OCI-LY3 (cell line): ENCODE measurements around the gene ATP10A.

Experiments
- H2AFZ ChIP-seq: fragments of 200-600, 300-600 bp; shearing (Covaris generic); 2 replicates; pipeline ENCODE4 v1.6.0; 2014; ENCODE audit warnings: antibody characterized with exemption, low read depth, low read length
- H3K27ac ChIP-seq: fragments of 200-600, 300-600 bp; sonication (generic); 2 replicates; pipeline ENCODE4 v1.5.1; 2014; ENCODE audit warnings: mild to moderate bottlenecking, low read length, moderate library complexity, mixed read lengths
- H3K27me3 ChIP-seq: fragments of 200-600, 300-600 bp; sonication (generic); 2 replicates; pipeline ENCODE4 v1.6.1; 2014; ENCODE audit warnings: low read depth, low read length, mixed read lengths
- H3K36me3 ChIP-seq: fragments of 200-600, 300-600 bp; sonication (generic); replicated peaks from 2 replicates; pipeline ENCODE3; 2014; ENCODE audit warnings: low read depth, low read length, mixed read lengths
- H3K4me1 ChIP-seq: fragments of 300-600, 200-600 bp; sonication (generic); 2 replicates; pipeline ENCODE4 v1.6.1; 2014; ENCODE audit warnings: low read length, mixed read lengths
- H3K4me2 ChIP-seq: fragments of 200-600, 300-600 bp; sonication (generic); 2 replicates; pipeline ENCODE4 v1.6.1; 2014; ENCODE audit warnings: low read length, mixed read lengths
- H3K4me3 ChIP-seq: fragments of 300-600, 200-600 bp; sonication (generic); 2 replicates; pipeline ENCODE4 v1.5.1; 2014; ENCODE audit warnings: antibody characterized with exemption, mild to moderate bottlenecking, low read length, moderate library complexity
- H3K79me2 ChIP-seq: fragments of 300-600, 200-600 bp; shearing (Covaris generic); 2 replicates; pipeline ENCODE4 v1.6.1; 2014; ENCODE audit warnings: mild to moderate bottlenecking, low read length, mixed read lengths
- H3K9ac ChIP-seq: fragments of 300-600, 200-600 bp; shearing (Covaris generic); 2 replicates; pipeline ENCODE4 v1.6.0; 2014; ENCODE audit warnings: mild to moderate bottlenecking, low read length, moderate library complexity
- H3K9me3 ChIP-seq: fragments of 200-600, 300-600 bp; shearing (Covaris generic); 2 replicates; pipeline ENCODE4 v1.6.1; 2014; ENCODE audit warnings: low read length, mixed read lengths; ENCODE audit not compliant: insufficient read depth
- H4K20me1 ChIP-seq: fragments of 200-600, 300-600 bp; sonication (generic); 2 replicates; pipeline ENCODE4 v1.6.1; 2016; ENCODE audit warnings: low read length, mixed read lengths; ENCODE audit not compliant: insufficient read depth
- EZH2phosphoT487 ChIP-seq: fragments of 200-600 bp; shearing (Covaris generic); IDR thresholded peaks from 2 replicates; pipeline ENCODE4 v1.6.1; 2018; ENCODE audit warnings: antibody characterized with exemption, mixed run types, low read depth
- TF ChIP-seq, protein P1 (sequence below): fragments of 200-600, 300-600 bp; sonication (generic); IDR thresholded peaks from 2 replicates; pipeline ENCODE4 v1.5.1; 2014; ENCODE audit warnings: antibody characterized with exemption, low read length, low read depth

The ATP10A gene

GRCh38 chr15:25674913-25675312 is 188.2 kb downstream of the ATP10A start:
- Histone ChIP-seq H4K20me1 (no peaks in the 10 kb centered on the region), H3K27me3 (no peaks in the 10 kb centered on the region), H3K27ac (no peak overlapping the region), H3K9me3 (no peaks in the 10 kb centered on the region), H3K36me3 (no peaks in the 10 kb centered on the region), H2AFZ (no peak overlapping the region), H3K9ac (no peak overlapping the region), H3K4me3 (no peak overlapping the region), H3K4me2 (no peak overlapping the region), H3K79me2 (no peaks in the 10 kb centered on the region), H3K4me1 (no peaks in the 10 kb centered on the region)
- TF ChIP-seq, protein P1, sequence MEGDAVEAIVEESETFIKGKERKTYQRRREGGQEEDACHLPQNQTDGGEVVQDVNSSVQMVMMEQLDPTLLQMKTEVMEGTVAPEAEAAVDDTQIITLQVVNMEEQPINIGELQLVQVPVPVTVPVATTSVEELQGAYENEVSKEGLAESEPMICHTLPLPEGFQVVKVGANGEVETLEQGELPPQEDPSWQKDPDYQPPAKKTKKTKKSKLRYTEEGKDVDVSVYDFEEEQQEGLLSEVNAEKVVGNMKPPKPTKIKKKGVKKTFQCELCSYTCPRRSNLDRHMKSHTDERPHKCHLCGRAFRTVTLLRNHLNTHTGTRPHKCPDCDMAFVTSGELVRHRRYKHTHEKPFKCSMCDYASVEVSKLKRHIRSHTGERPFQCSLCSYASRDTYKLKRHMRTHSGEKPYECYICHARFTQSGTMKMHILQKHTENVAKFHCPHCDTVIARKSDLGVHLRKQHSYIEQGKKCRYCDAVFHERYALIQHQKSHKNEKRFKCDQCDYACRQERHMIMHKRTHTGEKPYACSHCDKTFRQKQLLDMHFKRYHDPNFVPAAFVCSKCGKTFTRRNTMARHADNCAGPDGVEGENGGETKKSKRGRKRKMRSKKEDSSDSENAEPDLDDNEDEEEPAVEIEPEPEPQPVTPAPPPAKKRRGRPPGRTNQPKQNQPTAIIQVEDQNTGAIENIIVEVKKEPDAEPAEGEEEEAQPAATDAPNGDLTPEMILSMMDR = no peak

DNA sequence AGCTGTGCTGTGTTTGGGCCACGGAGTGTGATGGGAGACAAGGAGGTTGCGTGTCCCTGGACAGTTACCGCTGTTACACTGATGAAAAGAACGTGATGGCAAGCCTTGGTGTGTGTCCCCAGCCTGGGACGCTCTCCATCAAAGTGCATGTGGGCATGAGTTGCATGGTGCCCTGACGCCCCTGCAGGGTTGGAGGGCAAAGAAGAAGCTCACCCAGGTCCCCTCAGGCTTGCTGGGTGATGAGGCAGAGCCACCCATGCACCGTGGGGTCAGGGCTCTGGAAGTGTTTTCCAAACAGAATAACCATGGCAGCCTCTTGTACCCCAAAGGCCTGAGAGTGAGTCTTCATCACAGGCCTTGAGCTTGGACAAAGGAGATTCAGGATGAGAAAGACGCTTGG is 189.2 kb downstream of the ATP10A start:
- H3K79me2 ChIP-seq = no peaks in the 10 kb centered on the region

GRCh38 chr15:25673351-25673750 is 189.8 kb downstream of the ATP10A start:
- no peak overlapping the region for H3K9ac ChIP-seq
- no peaks in the 10 kb centered on the region for H3K36me3 ChIP-seq
- H3K27me3 ChIP-seq = no peaks in the 10 kb centered on the region
- H3K27ac ChIP-seq = no peak overlapping the region
- H3K4me2 ChIP-seq = no peak overlapping the region
- no peaks in the 10 kb centered on the region for H3K4me1 ChIP-seq
- TF ChIP-seq, protein P1 = no peak
- no peak for TF ChIP-seq EZH2phosphoT487
- H3K9me3 ChIP-seq = no peaks in the 10 kb centered on the region
- no peaks in the 10 kb centered on the region for H3K79me2 ChIP-seq
- no peak overlapping the region for H3K4me3 ChIP-seq
- no peaks in the 10 kb centered on the region for H4K20me1 ChIP-seq
- no peak overlapping the region for H2AFZ ChIP-seq

More for the DNA sequence above, 189.2 kb downstream of the ATP10A start:
- no peaks in the 10 kb centered on the region for H4K20me1 ChIP-seq
- H3K27me3 ChIP-seq = no peaks in the 10 kb centered on the region
- no peaks in the 10 kb centered on the region for H3K36me3 ChIP-seq
- no peak for TF ChIP-seq EZH2phosphoT487
- TF ChIP-seq, protein P1 = no peak
- H3K9me3 ChIP-seq = no peaks in the 10 kb centered on the region
- H2AFZ ChIP-seq = no peak overlapping the region
- no peak overlapping the region for H3K4me3 ChIP-seq
- no peak overlapping the region for H3K4me2 ChIP-seq
- no peak overlapping the region for H3K9ac ChIP-seq
- no peaks in the 10 kb centered on the region for H3K4me1 ChIP-seq
- H3K27ac ChIP-seq = no peak overlapping the region

- Histone ChIP-seq H2AFZ (no peak overlapping the region), H3K79me2 (no peaks in the 10 kb centered on the region), H3K27me3 (no peaks in the 10 kb centered on the region), H4K20me1 (no peaks in the 10 kb centered on the region), H3K9ac (no peak overlapping the region), H3K4me1 (no peaks in the 10 kb centered on the region), H3K9me3 (no peaks in the 10 kb centered on the region), H3K4me2 (no peak overlapping the region), H3K27ac (no peak overlapping the region), H3K36me3 (no peaks in the 10 kb centered on the region), H3K4me3 (no peak overlapping the region)
- TF ChIP-seq EZH2phosphoT487 = no peak
- TF ChIP-seq, protein P1 = no peak
Measured at GRCh38 chr15:25671132-25671531, 192.0 kb downstream of the ATP10A start.
